Measurements from ENCODE around the gene DLGAP3. TPM values are rescaled to one million over a fixed set of nuclear protein-coding genes. Genes with fewer than 3 reads are reported as not detected.

DLGAP3 gene
- total and polyA plus RNA-seq, 2 of the 13 experiments (the other 11 are each of a cell fraction or from before 2014, with no cell fraction given): 0.03 to 0.04 TPM

- TF ChIP-seq HNF1A (IDR thresholded peaks at IDR 0.05; ENCODE audit: low read depth) (no peak), HNF1A (CRISPR knock-in tag; IDR thresholded peaks at IDR 0.05; ENCODE audit: borderline replicate concordance) (no peak; the same call in 1 of the 2 replicates), SMYD3 (CRISPR knock-in tag; IDR thresholded peaks at IDR 0.05) (no peak), MTERF4 (CRISPR knock-in tag; IDR thresholded peaks at IDR 0.05) (no peak), RCOR2 (CRISPR knock-in tag; IDR thresholded peaks at IDR 0.05) (no peak), CENPX (CRISPR knock-in tag; IDR thresholded peaks at IDR 0.05) (no peak), ZNF678 (CRISPR knock-in tag; IDR thresholded peaks at IDR 0.05) (no peak), MAFK (conservative IDR thresholded peaks at IDR 0.05 in 1 of 2, IDR thresholded peaks at IDR 0.05 in 1 of 2; ENCODE audit: low read length in 2 of 2) (no peak), STAT5B (CRISPR knock-in tag; IDR thresholded peaks at IDR 0.05) (no peak), ZNF180 (CRISPR knock-in tag; IDR thresholded peaks at IDR 0.05; ENCODE audit: borderline replicate concordance, low read depth) (no peak), ZFAT (CRISPR knock-in tag; conservative IDR thresholded peaks at IDR 0.05) (no peak), ZNF205 (CRISPR knock-in tag; IDR thresholded peaks at IDR 0.05) (no peak), CENPBD1 (CRISPR knock-in tag; IDR thresholded peaks at IDR 0.05; ENCODE audit: borderline replicate concordance, low read depth) (no peak), MLLT10 (CRISPR knock-in tag; IDR thresholded peaks at IDR 0.05) (no peak), ZNF761 (CRISPR knock-in tag; conservative IDR thresholded peaks at IDR 0.05) (no peak), TP53 (CRISPR knock-in tag; conservative IDR thresholded peaks at IDR 0.05) (no peak), AFF4 (CRISPR knock-in tag; IDR thresholded peaks at IDR 0.05) (no peak)
These were observed 103.9 kb downstream of the DLGAP3 start (continued) for GRCh38 chr1:34825455-34826091.

All from HepG2 (cell line).